Astrocyte of the spinal cord (primary cell): ENCODE data around the gene TMEM219.

Experiments used
- DNase-seq: peaks from one replicate; pipeline ENCODE4 v3.0.0; 2011; ENCODE audit warnings: low read depth, low spot score
- H3K4me3 ChIP-seq: 2 replicates; pipeline ENCODE4 v1.5.1; 2011; ENCODE audit warnings: low read depth, mild to moderate bottlenecking, low read length, moderate library complexity
- CTCF ChIP-seq: IDR thresholded peaks from 2 replicates; pipeline ENCODE4 v1.5.1; 2012; ENCODE audit warnings: low read depth, mild to moderate bottlenecking, low read length, inconsistent platforms
- in situ Hi-C: cut with HindIII; loops from 2 replicates; pipeline ENCODE4 v1.10.0; 2017; ENCODE audit warnings: low sequenced_read_pairs

TMEM219 gene

GRCh38 chr16:29982560-29983419 lies 20.9 kb downstream of the TMEM219 start:
- in situ Hi-C loops: no loop called here
- TF ChIP-seq CTCF: no peak
- no peak overlapping the region for H3K4me3 ChIP-seq
- DNase-seq: no peak

GRCh38 chr16:29983420-29984136 lies 21.7 kb downstream of the TMEM219 start:
- DNase-seq: no peak
- in situ Hi-C loops: no loop called here
- H3K4me3 ChIP-seq: no peak overlapping the region
- TF ChIP-seq CTCF: no peak

- DNase-seq: no peak
- in situ Hi-C loops: no loop called here
- no peak for TF ChIP-seq CTCF
- no peak overlapping the region for H3K4me3 ChIP-seq
These were observed 22.4 kb downstream of the TMEM219 start for GRCh38 chr16:29984137-29984763.

GRCh38 chr16:29984764-29985147 lies 22.9 kb downstream of the TMEM219 start:
- H3K4me3 ChIP-seq: no peak overlapping the region
- DNase-seq: no peak
- in situ Hi-C loops: no loop called here
- no peak for TF ChIP-seq CTCF

- in situ Hi-C loops: no loop called here
These were observed 23.5 kb downstream of the TMEM219 start for GRCh38 chr16:29985271-29985811.

More at GRCh38 chr16:29985271-29985811, 23.5 kb downstream of the TMEM219 start:
- TF ChIP-seq CTCF: no peak
- no peak for DNase-seq
- H3K4me3 ChIP-seq: no peak overlapping the region
